MM.1S (cell line): Measurements from ENCODE around the gene ELN.
"Not testable (repeated sequence)": the region's sequence is repeated elsewhere in the genome, so short reads cannot be mapped to it uniquely, and the experiment has no call there.

ENCODE experiments used
- CTCF ChIP-seq: fragments of 300-600 bp; sonication (generic); IDR thresholded peaks from 2 replicates; pipeline ENCODE4 v1.5.1; 2016; ENCODE audit warnings: antibody characterized with exemption, low read length, mixed read lengths
- EZH2 ChIP-seq: fragments of 300-600 bp; sonication (generic); optimal IDR thresholded peaks from 2 replicates; pipeline ENCODE3; 2017; ENCODE audit warnings: low read depth, mild to moderate bottlenecking, antibody characterized with exemption, low read length, mixed read lengths

GRCh38 chr7:74011421-74011820 is 16.6 kb upstream of the ELN start:
- TF ChIP-seq CTCF, EZH2: not testable (repeated sequence)
